Heart right ventricle (tissue), 16 donors: ENCODE results near the gene PDE4D. TPM values are rescaled to one million over a fixed set of nuclear protein-coding genes. Genes with fewer than 3 reads are reported as not detected.

ENCODE experiments used
- ATAC-seq, 8 donors: fragments of 200-7000 bp; cut with Tn5 transposase; one replicate each; pipeline ENCODE4 v1.9.1; 2020; ENCODE audit warnings: mild to moderate bottlenecking in 8 of 8, moderate library complexity in 8 of 8, moderate number of reproducible peaks in 1 of 8
- DNase-seq, 2 donors: peaks; one replicate each; pipeline ENCODE4 v3.0.0-alpha.2; 2020
- H3K27ac ChIP-seq, 10 donors: fragments of 200-600 bp; sonication (generic) in 2 of 10; one replicate each; pipeline versions ENCODE4 v1.5.0 to v1.8.0; 2020 to 2022; ENCODE audit warnings: mild to moderate bottlenecking in 3 of 10
- H3K27me3 ChIP-seq, 7 donors: fragments of 200-600 bp; one replicate each; pipeline ENCODE4 v1.8.0; 2021 to 2022; ENCODE audit warnings: mild to moderate bottlenecking in 2 of 7
- H3K36me3 ChIP-seq, 9 donors: fragments of 200-600 bp; sonication (generic) in 1 of 9; one replicate each; pipeline versions ENCODE4 v1.5.0 to v1.8.0; 2020 to 2022; ENCODE audit warnings: mild to moderate bottlenecking in 2 of 9
- H3K4me1 ChIP-seq, 9 donors: fragments of 200-600 bp; sonication (generic) in 1 of 9; one replicate each; pipeline versions ENCODE4 v1.5.0 to v1.8.0; 2020 to 2022; ENCODE audit warnings: mild to moderate bottlenecking in 4 of 9
- H3K4me3 ChIP-seq, 10 donors: fragments of 200-600 bp; sonication (generic) in 2 of 10; one replicate each; pipeline versions ENCODE4 v1.5.0 to v1.8.0; 2020 to 2022; ENCODE audit warnings: mild to moderate bottlenecking in 7 of 10, moderate library complexity in 2 of 10
- H3K9me3 ChIP-seq, 11 donors: fragments of 200-600 bp in 10 of 11; sonication (generic) in 2 of 11; one replicate each; pipeline versions ENCODE4 v1.5.0 to v1.8.0; 2013 to 2022; ENCODE audit warnings: mild to moderate bottlenecking in 2 of 11, control low read depth in 1 of 11, moderate library complexity in 1 of 11
- WGBS, 2 donors: extraction: QIAGEN DNeasy Blood & Tissue Kit; methylation state at CpG; one replicate each; pipeline ENCODE4 v1.1.7; 2013; ENCODE audit warnings: inconsistent platforms in 1 of 2; 5-methylcytosine and 5-hydroxymethylcytosine counted together
- intact Hi-C, 10 donors: fragments of 100-400 bp; cut with DNase I; formaldehyde crosslinking; loops; one replicate each; pipeline versions ENCODE4 v1.11.1 to v1.14.2; 2022
- polyA plus RNA-seq, 2 donors: library from polyadenylated mRNA; stranded (reverse); fragments of 200-250 nt; gene quantifications; one replicate each; pipeline ENCODE4 v1.2.3, GENCODE V29; 2013
- total RNA-seq, 10 donors: library from RNA; stranded (reverse); fragmentation: NEBNext Ultra II Directional in 3 of 10; extraction: Animal tissue kit (Norgen Biotek cat#: 25700) in 3 of 10; gene quantifications; one replicate each; pipeline versions ENCODE4 v1.2.1 to v1.2.4, GENCODE V29; 2021 to 2023
- TF ChIP-seq, protein P1 (sequence below), 9 donors: fragments of 200-600 bp; sonication (generic) in 2 of 9; IDR thresholded peaks; one replicate each; pipeline versions ENCODE4 v1.5.0 to v1.8.0; 2021 to 2022; ENCODE audit warnings: antibody characterized with exemption in 9 of 9, mild to moderate bottlenecking in 5 of 9, moderate library complexity in 1 of 9
- donor health status: Arrhythmogenic right ventricular cardiomyopathy.
- donor health status: ischemic (EF 13 %, LVEDD 7.1; RV severe dilation, severe dysfunction).
- donor health status: healthy with polysubstance abuse.
- donor health status: DM: no; HTN: yes; CAD: no.
- donor health status: DM: no; HTN: no; CAD: no.
- donor health status: ischemic (EF 25% LVEDD 6.9; RV normal size, moderate dysfunction).
- donor health status: ischemic (EF 25% LVEDD 5.7; RV mildly dilated, moderate dysfunction).
- donor health status: healthy.
- donor health status: DM: yes; HTN: yes; CAD: no.
- donor health status: Ischemic cardiomyopathy.
- donor health status: ischemic (EF 35%, LVEDD 5.7; RV mildly dilated, moderate dysfunction).
- donor health status: nonischemic (EF 11% LVEDD 7.7; RV severe dilation, severe dysfunction).
- donor health status: DM: yes; HTN: yes; CAD: no.
- donor health status: PGD.
- donor health status: ischemic (EF 29% LVEDD 5.4; RV normal size, mild dysfunction).
- donor health status: nonischemic (EF 23%, LVEDD 6.1; RV moderate dilation, normal function).

PDE4D gene
- total and polyA plus RNA-seq, 12 donors = 5.8 to 83.2 (median 39.5) TPM

DNA sequence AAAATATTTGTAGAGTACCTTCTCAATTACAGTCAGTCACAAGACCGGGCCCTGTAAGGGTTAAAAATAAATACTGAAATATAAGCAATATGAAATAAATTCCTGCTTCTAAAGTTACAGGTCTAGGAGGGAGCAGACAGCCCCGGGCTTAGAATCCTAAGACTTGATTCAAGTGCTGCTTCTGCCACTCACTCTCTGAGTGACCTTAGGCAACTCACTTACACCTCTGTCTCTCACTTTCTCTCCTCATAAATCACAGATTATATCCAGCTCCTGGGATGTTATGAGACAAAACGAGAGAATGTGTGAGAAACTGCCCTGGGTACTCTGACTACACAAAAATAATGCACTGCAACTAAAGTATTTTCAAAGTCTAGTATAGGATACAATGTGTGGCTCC lies 101.9 kb downstream of the PDE4D start:
- peak overlapping the region in 2 of 10 donors; percentile 65 to 70 for H3K27ac ChIP-seq
- peaks cover 0 to 12% (median 0%) of the 10 kb centered on the region in 7 donors for H3K27me3 ChIP-seq
- DNase-seq (no peak), ATAC-seq (no peak)
- H3K36me3 ChIP-seq = no peaks in the 10 kb centered on the region
- no peak overlapping the region for H3K4me3 ChIP-seq
- 92 to 93% methylated on average over 3 of the region's 3 CpGs for WGBS, 2 donors
- H3K4me1 ChIP-seq = peaks cover 0 to 15% (median 0%) of the 10 kb centered on the region in 9 donors
- TF ChIP-seq, protein P1, sequence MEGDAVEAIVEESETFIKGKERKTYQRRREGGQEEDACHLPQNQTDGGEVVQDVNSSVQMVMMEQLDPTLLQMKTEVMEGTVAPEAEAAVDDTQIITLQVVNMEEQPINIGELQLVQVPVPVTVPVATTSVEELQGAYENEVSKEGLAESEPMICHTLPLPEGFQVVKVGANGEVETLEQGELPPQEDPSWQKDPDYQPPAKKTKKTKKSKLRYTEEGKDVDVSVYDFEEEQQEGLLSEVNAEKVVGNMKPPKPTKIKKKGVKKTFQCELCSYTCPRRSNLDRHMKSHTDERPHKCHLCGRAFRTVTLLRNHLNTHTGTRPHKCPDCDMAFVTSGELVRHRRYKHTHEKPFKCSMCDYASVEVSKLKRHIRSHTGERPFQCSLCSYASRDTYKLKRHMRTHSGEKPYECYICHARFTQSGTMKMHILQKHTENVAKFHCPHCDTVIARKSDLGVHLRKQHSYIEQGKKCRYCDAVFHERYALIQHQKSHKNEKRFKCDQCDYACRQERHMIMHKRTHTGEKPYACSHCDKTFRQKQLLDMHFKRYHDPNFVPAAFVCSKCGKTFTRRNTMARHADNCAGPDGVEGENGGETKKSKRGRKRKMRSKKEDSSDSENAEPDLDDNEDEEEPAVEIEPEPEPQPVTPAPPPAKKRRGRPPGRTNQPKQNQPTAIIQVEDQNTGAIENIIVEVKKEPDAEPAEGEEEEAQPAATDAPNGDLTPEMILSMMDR (IDR thresholded peaks at IDR 0.05) = no peak
- no peaks in the 10 kb centered on the region for H3K9me3 ChIP-seq
- intact Hi-C loops = loop anchor here in 5 of 10 donors (2.0 to 10.0 kb wide), 4 partner anchors 23 to 607 kb away; no protein-coding TSS in a partner anchor

DNA sequence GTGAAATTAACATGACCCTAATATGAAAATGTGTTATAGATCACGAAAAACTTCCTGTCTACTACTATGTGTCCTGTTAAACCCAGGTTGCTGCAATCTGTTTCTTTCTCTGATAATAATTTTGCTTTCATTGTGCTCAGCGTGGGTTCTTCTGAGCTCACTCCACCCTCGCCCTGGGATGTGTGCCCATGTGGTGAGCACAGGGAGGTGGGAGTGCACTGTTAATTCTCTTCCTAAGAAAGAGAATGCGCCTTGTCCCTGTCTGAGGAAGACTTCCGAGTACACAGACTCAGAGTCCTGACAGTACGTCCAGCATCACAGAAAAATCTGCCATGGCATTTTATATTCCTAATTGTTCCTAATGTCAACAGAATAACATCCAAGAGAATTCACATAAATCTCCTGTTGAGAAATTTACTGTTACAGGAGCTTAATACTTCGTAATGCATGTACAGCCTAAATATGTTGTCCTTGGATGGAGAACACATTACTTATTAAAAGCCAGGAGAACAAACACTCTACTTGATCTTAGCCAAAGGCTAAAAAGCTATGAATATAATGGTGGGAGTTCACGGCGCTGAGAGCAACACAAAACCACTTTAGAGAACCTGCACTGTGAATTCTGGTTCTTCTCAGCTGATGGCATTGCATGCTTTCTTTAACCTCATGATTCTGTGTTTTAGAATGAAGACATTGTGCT lies 102.6 kb downstream of the PDE4D start:
- H3K4me3 ChIP-seq = peak overlapping the region in 3 of 10 donors; percentile 1 to 31 (median 8)
- TF ChIP-seq, protein P1 (IDR thresholded peaks at IDR 0.05) = no peak
- 69 to 80% methylated on average over 9 of the region's 9 CpGs for WGBS, 2 donors
- intact Hi-C loops = loop anchor here in 5 of 10 donors (2.0 to 10.0 kb wide), 4 partner anchors 22 to 606 kb away; no protein-coding TSS in a partner anchor
- DNase-seq (no peak), ATAC-seq (peak in 5 of 8 donors; percentile 59 to 74 (median 69))
- no peaks in the 10 kb centered on the region for H3K9me3 ChIP-seq
- no peaks in the 10 kb centered on the region for H3K36me3 ChIP-seq
- H3K27me3 ChIP-seq = peaks cover 0 to 12% (median 0%) of the 10 kb centered on the region in 7 donors
- peaks cover 0 to 13% (median 0%) of the 10 kb centered on the region in 9 donors for H3K4me1 ChIP-seq
- H3K27ac ChIP-seq = peak overlapping the region in 9 of 10 donors; percentile 1 to 70 (median 44)

DNA sequence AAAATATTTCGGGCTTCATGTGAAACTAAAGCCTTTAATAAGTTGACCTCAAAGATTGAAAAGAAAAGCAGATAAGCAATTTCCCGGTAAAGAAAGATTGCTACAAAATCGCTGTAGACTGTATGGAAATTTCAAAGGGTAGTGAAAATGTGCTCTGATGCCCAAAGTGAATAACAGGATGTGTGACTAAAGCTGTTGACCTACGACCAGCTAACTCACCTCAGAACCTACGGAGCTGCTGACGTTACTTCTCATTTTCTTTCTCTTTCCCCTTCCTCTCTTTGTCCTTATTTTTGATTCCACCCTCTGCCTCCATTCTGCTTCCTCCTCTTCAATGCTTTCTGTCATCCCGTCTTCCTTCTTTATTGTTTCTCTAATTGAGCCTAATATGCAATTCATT lies 103.2 kb downstream of the PDE4D start:
- Histone ChIP-seq H3K4me1 (peaks cover 0 to 10% (median 0%) of the 10 kb centered on the region in 9 donors), H3K4me3 (peak overlapping the region in 4 of 10 donors; percentile 1 to 31 (median 8)), H3K9me3 (no peaks in the 10 kb centered on the region), H3K27ac (peak overlapping the region in 9 of 10 donors; percentile 1 to 70 (median 49)), H3K27me3 (peaks cover 0 to 12% (median 0%) of the 10 kb centered on the region in 7 donors), H3K36me3 (no peaks in the 10 kb centered on the region)
- TF ChIP-seq, protein P1 (IDR thresholded peaks at IDR 0.05) = no peak
- 56 to 69% methylated on average over 7 of the region's 7 CpGs for WGBS, 2 donors
- intact Hi-C loops = loop anchor here in 5 of 10 donors (2.0 to 10.0 kb wide), 4 partner anchors 22 to 606 kb away; no protein-coding TSS in a partner anchor
- DNase-seq = no peak
- peak in 6 of 8 donors; percentile 38 to 91 (median 78) for ATAC-seq

DNA sequence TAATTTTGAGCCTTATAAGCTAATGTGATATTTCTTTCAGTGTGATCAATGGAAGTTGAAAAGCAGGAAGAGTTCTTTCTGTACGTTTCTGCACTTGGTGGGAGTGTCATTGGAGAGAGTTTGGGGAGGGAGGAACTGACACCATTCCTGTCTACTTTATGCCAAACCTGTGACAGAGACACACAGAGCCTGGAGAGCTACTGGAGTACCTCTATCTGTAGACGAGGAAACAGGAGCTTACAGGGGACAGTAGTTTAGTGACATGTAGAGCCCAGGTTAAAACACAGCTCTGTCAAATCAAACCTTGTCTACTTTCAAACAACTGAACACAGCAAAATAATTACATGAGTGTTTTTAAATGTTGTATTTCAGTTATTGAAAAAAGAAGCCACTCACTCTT lies 103.6 kb downstream of the PDE4D start:
- intact Hi-C loops = loop anchor here in 6 of 10 donors (2.0 to 10.0 kb wide), 4 partner anchors 21 to 605 kb away; no protein-coding TSS in a partner anchor
- Histone ChIP-seq H3K27me3 (peaks cover 0 to 12% (median 0%) of the 10 kb centered on the region in 7 donors), H3K9me3 (no peaks in the 10 kb centered on the region), H3K27ac (peak overlapping the region in 8 of 10 donors; percentile 1 to 70 (median 52)), H3K4me1 (peaks cover 0 to 7% (median 0%) of the 10 kb centered on the region in 9 donors), H3K4me3 (peak overlapping the region in 1 of 10 donors; percentile 31), H3K36me3 (no peaks in the 10 kb centered on the region)
- TF ChIP-seq, protein P1 (IDR thresholded peaks at IDR 0.05) = no peak
- 40 to 60% methylated on average over 2 of the region's 2 CpGs for WGBS, 2 donors
- ATAC-seq (peak in 4 of 8 donors; percentile 39 to 82 (median 62)), DNase-seq (no peak)
